ENCODE results near the gene PDZD7.

- no peak for TF ChIP-seq CTCF (tag by site-specific recombination; IDR thresholded peaks at IDR 0.05)
- no peak for TF ChIP-seq GLIS2 (tag by site-specific recombination; IDR thresholded peaks at IDR 0.05)
These were observed 67.1 kb downstream of the PDZD7 start for GRCh38 chr10:100963826-100964225.
